Keratinocyte (primary cell): ENCODE results near the gene ATP13A1. TPM values are rescaled to one million over a fixed set of nuclear protein-coding genes. Genes with fewer than 3 reads are reported as not detected.

Source experiments
- DNase-seq: peaks from one replicate; pipeline ENCODE4 v3.0.0-alpha.2; 2011; ENCODE audit warnings: low read depth, missing footprints, low spot score
- FAIRE-seq: peaks from 2 replicates; lab custom pipeline; 2011; peaks lifted over from hg19 to GRCh38; lab: Jason Lieb, UNC
- H2AFZ ChIP-seq: 2 replicates; pipeline ENCODE4 v1.6.0; 2012; ENCODE audit warnings: low read length, control low read depth, inconsistent platforms; ENCODE audit not compliant: control insufficient read depth
- H3K27ac ChIP-seq: 2 replicates; pipeline ENCODE4 v1.5.1; 2011; ENCODE audit warnings: low read length; ENCODE audit not compliant: control insufficient read depth, insufficient read depth
- H3K27me3 ChIP-seq: 3 replicates; pipeline ENCODE4 v1.6.0; 2011; ENCODE audit warnings: low read length; ENCODE audit not compliant: control insufficient read depth, insufficient read depth; ENCODE audit errors: extremely low read depth
- H3K36me3 ChIP-seq, 2 experiments: 2 replicates in 1 of 2; 3 replicates in 1 of 2; pipeline ENCODE4 v1.5.1; 2011; ENCODE audit warnings: low read length in 2 of 2, mild to moderate bottlenecking in 1 of 2; ENCODE audit not compliant: control insufficient read depth in 2 of 2, insufficient read depth in 2 of 2; ENCODE audit errors: extremely low read depth in 1 of 2
- H3K4me1 ChIP-seq: 3 replicates; pipeline ENCODE4 v1.5.1; 2011; ENCODE audit warnings: low read length; ENCODE audit not compliant: control insufficient read depth, insufficient read depth; ENCODE audit errors: extremely low read depth
- H3K4me2 ChIP-seq: 3 replicates; pipeline ENCODE4 v1.6.0; 2011; ENCODE audit warnings: low read depth, low read length; ENCODE audit not compliant: control insufficient read depth, insufficient read depth; ENCODE audit errors: extremely low read depth
- H3K4me3 ChIP-seq, 3 experiments: fragments of 200-600 bp in 1 of 3; sonication (generic) in 1 of 3; 2 replicates in 2 of 3; 3 replicates in 1 of 3; pipeline ENCODE4 v1.5.1; 2011 to 2016; ENCODE audit warnings: low read length in 3 of 3, mild to moderate bottlenecking in 3 of 3, control low read depth in 2 of 3, inconsistent platforms in 1 of 3, low read depth in 1 of 3, mixed read lengths in 1 of 3, mixed run types in 1 of 3, moderate library complexity in 1 of 3; ENCODE audit not compliant: control insufficient read depth in 2 of 3, insufficient read depth in 2 of 3; ENCODE audit errors: extremely low read depth in 1 of 3
- H3K79me2 ChIP-seq: 2 replicates; pipeline ENCODE4 v1.6.0; 2012; ENCODE audit warnings: low read length; ENCODE audit not compliant: control insufficient read depth, insufficient read depth
- H3K9ac ChIP-seq: 3 replicates; pipeline ENCODE4 v1.6.0; 2011; ENCODE audit warnings: low read length; ENCODE audit not compliant: control insufficient read depth, insufficient read depth; ENCODE audit errors: extremely low read depth
- H3K9me1 ChIP-seq: 3 replicates; pipeline ENCODE4 v1.6.0; 2011; ENCODE audit warnings: low read length; ENCODE audit not compliant: control insufficient read depth, insufficient read depth; ENCODE audit errors: extremely low read depth
- H3K9me3 ChIP-seq: 2 replicates; pipeline ENCODE4 v1.5.1; 2012; ENCODE audit warnings: low read depth, low read length; ENCODE audit not compliant: control insufficient read depth
- H4K20me1 ChIP-seq: 3 replicates; pipeline ENCODE4 v1.6.0; 2011; ENCODE audit warnings: low read length; ENCODE audit not compliant: control insufficient read depth, insufficient read depth; ENCODE audit errors: extremely low read depth
- CTCF ChIP-seq, 3 experiments: IDR thresholded peaks in 1 of 3; conservative IDR thresholded peaks in 1 of 3; optimal IDR thresholded peaks in 1 of 3; 2 replicates in 2 of 3; 3 replicates in 1 of 3; pipeline versions ENCODE3 to v1.5.1; 2011; ENCODE audit warnings: low read length in 3 of 3, mild to moderate bottlenecking in 3 of 3, moderate library complexity in 2 of 3, control low read depth in 1 of 3, inconsistent platforms in 1 of 3; ENCODE audit not compliant: insufficient read depth in 2 of 3; ENCODE audit errors: extremely low read depth in 1 of 3
- EZH2 ChIP-seq: IDR thresholded peaks from one replicate; pipeline ENCODE4 v1.6.1; 2012; ENCODE audit warnings: inconsistent platforms, mild to moderate bottlenecking, low read length, moderate library complexity
- dilution Hi-C: fragments of 300-500 bp; cut with MboI; formaldehyde crosslinking; loops from one replicate; pipeline ENCODE4 v1.7.0; 2020; ENCODE audit warnings: low sequenced_read_pairs; ENCODE audit not compliant: extremely low pct_ligation_motif_present
- polyA plus RNA-seq, 5 experiments: library from polyadenylated mRNA; depleted of rRNA in 3 of 5; stranded (reverse) in 3 of 5; stranded (forward) in 1 of 5; unstranded in 1 of 5; fragments of >200 nt; gene quantifications; 1 replicate in 1 of 5; 2 replicates in 3 of 5; 3 replicates in 1 of 5; pipeline versions ENCODE4 v1.2.1 to v1.2.3, GENCODE V29; 2011 to 2012; ENCODE audit warnings: missing spikeins in 2 of 5, low read depth in 1 of 5, low replicate concordance in 1 of 5

ATP13A1 gene
- polyA plus RNA-seq, 1 donor (not counting 4 experiments of a cell fraction or from before 2014, with no cell fraction given), result 9.8 TPM

DNA sequence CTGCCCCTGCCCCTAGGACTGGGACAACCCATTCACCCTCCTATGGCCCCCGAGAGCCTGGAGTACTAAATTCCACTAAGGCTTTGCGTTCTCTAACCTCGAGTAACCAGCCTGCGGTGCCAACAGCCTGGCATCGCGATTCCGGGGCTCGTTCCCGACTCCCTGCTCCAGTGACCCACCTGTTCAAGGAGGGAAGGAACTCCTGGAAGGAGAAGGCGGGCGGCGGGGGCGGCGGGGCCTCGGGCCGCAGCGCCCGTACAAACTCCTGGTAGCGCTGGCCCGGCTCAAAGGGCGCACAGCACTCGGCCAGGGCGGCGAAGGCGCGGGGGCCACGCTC, 26.3 kb downstream of the ATP13A1 start:
- FAIRE-seq, result no peak
- H4K20me1 ChIP-seq, result no peaks in the 10 kb centered on the region
- dilution Hi-C loops, result no loop called here
- no peak for DNase-seq
- no peak overlapping the region for H3K9ac ChIP-seq
- H3K9me1 ChIP-seq, result no peaks in the 10 kb centered on the region
- H3K9me3 ChIP-seq, result no peaks in the 10 kb centered on the region
- no peaks in the 10 kb centered on the region for H3K27me3 ChIP-seq
- H3K4me1 ChIP-seq, result no peaks in the 10 kb centered on the region
- TF ChIP-seq CTCF (optimal IDR thresholded peaks at IDR 0.05 in 1 of 3, IDR thresholded peaks at IDR 0.05 in 1 of 3, conservative IDR thresholded peaks at IDR 0.05 in 1 of 3; ENCODE audit: extremely low read depth in 1 of 3, insufficient read depth in 2 of 3, low read length in 3 of 3) (no peak), EZH2 (no peak)
- H2AFZ ChIP-seq, result no peak overlapping the region
- H3K27ac ChIP-seq, result no peak overlapping the region
- H3K4me3 ChIP-seq, result no peak overlapping the region
- H3K79me2 ChIP-seq, result no peaks in the 10 kb centered on the region
- no peak overlapping the region for H3K4me2 ChIP-seq
- H3K36me3 ChIP-seq, result peaks cover 18 to 34% of the 10 kb centered on the region in 2 experiments

GRCh38 chr19:19636573-19637185, 26.8 kb downstream of the ATP13A1 start:
- H3K36me3 ChIP-seq, result peaks cover 18 to 33% of the 10 kb centered on the region in 2 experiments

More at GRCh38 chr19:19636573-19637185, 26.8 kb downstream of the ATP13A1 start:
- FAIRE-seq (no peak), DNase-seq (no peak)
- Histone ChIP-seq H3K27me3 (no peaks in the 10 kb centered on the region), H3K4me2 (no peak overlapping the region), H3K79me2 (no peaks in the 10 kb centered on the region), H3K27ac (no peak overlapping the region), H3K4me1 (no peaks in the 10 kb centered on the region), H3K9me3 (no peaks in the 10 kb centered on the region), H3K9me1 (no peaks in the 10 kb centered on the region), H3K4me3 (no peak overlapping the region), H4K20me1 (no peaks in the 10 kb centered on the region), H3K9ac (no peak overlapping the region), H2AFZ (no peak overlapping the region)
- TF ChIP-seq CTCF (optimal IDR thresholded peaks at IDR 0.05 in 1 of 3, IDR thresholded peaks at IDR 0.05 in 1 of 3, conservative IDR thresholded peaks at IDR 0.05 in 1 of 3; ENCODE audit: extremely low read depth in 1 of 3, insufficient read depth in 2 of 3, low read length in 3 of 3), result no peak
- no peak for TF ChIP-seq EZH2
- dilution Hi-C loops, result no loop called here
